ENCODE results near the gene EDRF1. TPM values are rescaled to one million over a fixed set of nuclear protein-coding genes. Genes with fewer than 3 reads are reported as not detected.

EDRF1 gene
- total and polyA plus RNA-seq, 2 of the 8 experiments (the other 6 are each of a cell fraction or from before 2014, with no cell fraction given) = 19.9 to 37.8 TPM

DNA sequence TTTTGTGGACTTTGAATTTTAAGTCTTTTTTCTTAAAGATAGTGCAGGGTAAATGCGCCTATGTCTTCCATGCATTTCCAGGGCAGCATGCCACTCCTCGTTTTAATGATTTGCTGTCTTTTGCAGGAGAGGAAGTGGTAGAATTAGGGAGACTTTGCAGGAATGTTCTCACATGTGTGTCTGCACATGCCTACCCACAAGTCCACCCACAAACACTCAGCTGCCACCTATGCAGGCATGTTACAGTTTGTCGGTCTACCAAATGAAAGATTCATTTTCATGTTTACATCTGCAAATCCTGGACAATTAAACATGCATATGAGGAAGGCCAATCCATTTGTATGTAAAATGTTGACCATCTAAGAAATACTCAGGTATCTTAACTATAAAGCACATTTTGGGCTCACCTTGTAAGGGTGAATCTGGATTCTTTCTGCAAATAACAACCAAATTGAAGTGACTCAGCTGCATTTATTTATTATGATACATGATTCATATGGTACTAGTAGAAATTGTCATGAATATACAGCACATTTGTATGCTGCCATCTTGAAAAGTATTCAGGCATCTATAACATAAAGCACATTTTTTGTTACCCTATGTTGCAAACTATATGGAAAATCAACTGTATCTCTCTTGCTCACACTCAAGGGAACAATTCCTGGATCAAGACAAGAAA, 31.9 kb upstream of the EDRF1 start (continued):
- TF ChIP-seq, protein P1, sequence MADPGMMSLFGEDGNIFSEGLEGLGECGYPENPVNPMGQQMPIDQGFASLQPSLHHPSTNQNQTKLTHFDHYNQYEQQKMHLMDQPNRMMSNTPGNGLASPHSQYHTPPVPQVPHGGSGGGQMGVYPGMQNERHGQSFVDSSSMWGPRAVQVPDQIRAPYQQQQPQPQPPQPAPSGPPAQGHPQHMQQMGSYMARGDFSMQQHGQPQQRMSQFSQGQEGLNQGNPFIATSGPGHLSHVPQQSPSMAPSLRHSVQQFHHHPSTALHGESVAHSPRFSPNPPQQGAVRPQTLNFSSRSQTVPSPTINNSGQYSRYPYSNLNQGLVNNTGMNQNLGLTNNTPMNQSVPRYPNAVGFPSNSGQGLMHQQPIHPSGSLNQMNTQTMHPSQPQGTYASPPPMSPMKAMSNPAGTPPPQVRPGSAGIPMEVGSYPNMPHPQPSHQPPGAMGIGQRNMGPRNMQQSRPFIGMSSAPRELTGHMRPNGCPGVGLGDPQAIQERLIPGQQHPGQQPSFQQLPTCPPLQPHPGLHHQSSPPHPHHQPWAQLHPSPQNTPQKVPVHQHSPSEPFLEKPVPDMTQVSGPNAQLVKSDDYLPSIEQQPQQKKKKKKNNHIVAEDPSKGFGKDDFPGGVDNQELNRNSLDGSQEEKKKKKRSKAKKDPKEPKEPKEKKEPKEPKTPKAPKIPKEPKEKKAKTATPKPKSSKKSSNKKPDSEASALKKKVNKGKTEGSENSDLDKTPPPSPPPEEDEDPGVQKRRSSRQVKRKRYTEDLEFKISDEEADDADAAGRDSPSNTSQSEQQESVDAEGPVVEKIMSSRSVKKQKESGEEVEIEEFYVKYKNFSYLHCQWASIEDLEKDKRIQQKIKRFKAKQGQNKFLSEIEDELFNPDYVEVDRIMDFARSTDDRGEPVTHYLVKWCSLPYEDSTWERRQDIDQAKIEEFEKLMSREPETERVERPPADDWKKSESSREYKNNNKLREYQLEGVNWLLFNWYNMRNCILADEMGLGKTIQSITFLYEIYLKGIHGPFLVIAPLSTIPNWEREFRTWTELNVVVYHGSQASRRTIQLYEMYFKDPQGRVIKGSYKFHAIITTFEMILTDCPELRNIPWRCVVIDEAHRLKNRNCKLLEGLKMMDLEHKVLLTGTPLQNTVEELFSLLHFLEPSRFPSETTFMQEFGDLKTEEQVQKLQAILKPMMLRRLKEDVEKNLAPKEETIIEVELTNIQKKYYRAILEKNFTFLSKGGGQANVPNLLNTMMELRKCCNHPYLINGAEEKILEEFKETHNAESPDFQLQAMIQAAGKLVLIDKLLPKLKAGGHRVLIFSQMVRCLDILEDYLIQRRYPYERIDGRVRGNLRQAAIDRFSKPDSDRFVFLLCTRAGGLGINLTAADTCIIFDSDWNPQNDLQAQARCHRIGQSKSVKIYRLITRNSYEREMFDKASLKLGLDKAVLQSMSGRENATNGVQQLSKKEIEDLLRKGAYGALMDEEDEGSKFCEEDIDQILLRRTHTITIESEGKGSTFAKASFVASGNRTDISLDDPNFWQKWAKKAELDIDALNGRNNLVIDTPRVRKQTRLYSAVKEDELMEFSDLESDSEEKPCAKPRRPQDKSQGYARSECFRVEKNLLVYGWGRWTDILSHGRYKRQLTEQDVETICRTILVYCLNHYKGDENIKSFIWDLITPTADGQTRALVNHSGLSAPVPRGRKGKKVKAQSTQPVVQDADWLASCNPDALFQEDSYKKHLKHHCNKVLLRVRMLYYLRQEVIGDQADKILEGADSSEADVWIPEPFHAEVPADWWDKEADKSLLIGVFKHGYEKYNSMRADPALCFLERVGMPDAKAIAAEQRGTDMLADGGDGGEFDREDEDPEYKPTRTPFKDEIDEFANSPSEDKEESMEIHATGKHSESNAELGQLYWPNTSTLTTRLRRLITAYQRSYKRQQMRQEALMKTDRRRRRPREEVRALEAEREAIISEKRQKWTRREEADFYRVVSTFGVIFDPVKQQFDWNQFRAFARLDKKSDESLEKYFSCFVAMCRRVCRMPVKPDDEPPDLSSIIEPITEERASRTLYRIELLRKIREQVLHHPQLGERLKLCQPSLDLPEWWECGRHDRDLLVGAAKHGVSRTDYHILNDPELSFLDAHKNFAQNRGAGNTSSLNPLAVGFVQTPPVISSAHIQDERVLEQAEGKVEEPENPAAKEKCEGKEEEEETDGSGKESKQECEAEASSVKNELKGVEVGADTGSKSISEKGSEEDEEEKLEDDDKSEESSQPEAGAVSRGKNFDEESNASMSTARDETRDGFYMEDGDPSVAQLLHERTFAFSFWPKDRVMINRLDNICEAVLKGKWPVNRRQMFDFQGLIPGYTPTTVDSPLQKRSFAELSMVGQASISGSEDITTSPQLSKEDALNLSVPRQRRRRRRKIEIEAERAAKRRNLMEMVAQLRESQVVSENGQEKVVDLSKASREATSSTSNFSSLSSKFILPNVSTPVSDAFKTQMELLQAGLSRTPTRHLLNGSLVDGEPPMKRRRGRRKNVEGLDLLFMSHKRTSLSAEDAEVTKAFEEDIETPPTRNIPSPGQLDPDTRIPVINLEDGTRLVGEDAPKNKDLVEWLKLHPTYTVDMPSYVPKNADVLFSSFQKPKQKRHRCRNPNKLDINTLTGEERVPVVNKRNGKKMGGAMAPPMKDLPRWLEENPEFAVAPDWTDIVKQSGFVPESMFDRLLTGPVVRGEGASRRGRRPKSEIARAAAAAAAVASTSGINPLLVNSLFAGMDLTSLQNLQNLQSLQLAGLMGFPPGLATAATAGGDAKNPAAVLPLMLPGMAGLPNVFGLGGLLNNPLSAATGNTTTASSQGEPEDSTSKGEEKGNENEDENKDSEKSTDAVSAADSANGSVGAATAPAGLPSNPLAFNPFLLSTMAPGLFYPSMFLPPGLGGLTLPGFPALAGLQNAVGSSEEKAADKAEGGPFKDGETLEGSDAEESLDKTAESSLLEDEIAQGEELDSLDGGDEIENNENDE (IDR thresholded peaks at IDR 0.05; ENCODE audit: insufficient replicate concordance, low read length) = no peak
- no peak for TF ChIP-seq RXRA (IDR thresholded peaks at IDR 0.05; ENCODE audit: insufficient read depth, low read depth, low read length)
